Neural progenitor cell (in vitro differentiated cells): ENCODE data around the gene VAV3. TPM values are rescaled to one million over a fixed set of nuclear protein-coding genes. Genes with fewer than 3 reads are reported as not detected.

Experiments
- DNase-seq: peaks from one replicate; pipeline ENCODE4 v3.0.0-alpha.2; 2016; ENCODE audit warnings: low spot score
- H2AFZ ChIP-seq: fragments of 200-600 bp; sonication (generic); replicated peaks from 2 replicates; pipeline ENCODE4 v1.6.1; 2016; ENCODE audit warnings: antibody characterized with exemption
- H3F3A ChIP-seq: fragments of 200-600 bp; sonication (generic); 2 replicates; pipeline ENCODE4 v1.6.1; 2016; ENCODE audit warnings: antibody characterized with exemption, low read depth
- H3K27ac ChIP-seq: fragments of 200-600 bp; sonication (generic); 2 replicates; pipeline ENCODE4 v1.5.1; 2016; ENCODE audit warnings: mild to moderate bottlenecking
- H3K27me3 ChIP-seq: fragments of 200-600 bp; sonication (generic); 2 replicates; pipeline ENCODE4 v1.6.1; 2016; ENCODE audit warnings: mild to moderate bottlenecking, moderate library complexity
- H3K36me3 ChIP-seq: fragments of 200-600 bp; sonication (generic); 2 replicates; pipeline ENCODE4 v1.5.1; 2016
- H3K4me1 ChIP-seq: fragments of 200-600 bp; sonication (generic); 2 replicates; pipeline ENCODE4 v1.6.1; 2016; ENCODE audit warnings: mixed run types
- H3K4me2 ChIP-seq: fragments of 200-600 bp; sonication (generic); 2 replicates; pipeline ENCODE4 v1.6.1; 2016
- H3K4me3 ChIP-seq: fragments of 200-600 bp; sonication (generic); 2 replicates; pipeline ENCODE4 v1.5.1; 2016
- H3K79me2 ChIP-seq: fragments of 200-600 bp; sonication (generic); 2 replicates; pipeline ENCODE4 v1.6.1; 2016; ENCODE audit warnings: low read depth
- H3K9ac ChIP-seq: fragments of 200-600 bp; sonication (generic); 2 replicates; pipeline ENCODE4 v1.6.1; 2016
- H3K9me3 ChIP-seq: fragments of 200-600 bp; sonication (generic); 2 replicates; pipeline ENCODE4 v1.5.1; 2016; ENCODE audit warnings: low read depth
- H4K20me1 ChIP-seq: fragments of 200-600 bp; sonication (generic); 2 replicates; pipeline ENCODE4 v1.6.1; 2016; ENCODE audit warnings: low read depth
- H3K27ac Mint-ChIP-seq: 3 replicates; pipeline ENCODE4 v1.8.0; 2021; ENCODE audit warnings: mixed read lengths
- H3K27me3 Mint-ChIP-seq: 2 replicates; pipeline ENCODE4 v1.8.0; 2022; ENCODE audit warnings: low read depth, mild to moderate bottlenecking, inconsistent platforms, moderate library complexity, mixed read lengths; ENCODE audit not compliant: insufficient read depth
- H3K36me3 Mint-ChIP-seq: 3 replicates; pipeline ENCODE4 v1.8.0; 2021; ENCODE audit warnings: mixed read lengths
- H3K4me1 Mint-ChIP-seq: 3 replicates; pipeline ENCODE4 v1.8.0; 2021; ENCODE audit warnings: mixed read lengths
- H3K4me3 Mint-ChIP-seq: 3 replicates; pipeline ENCODE4 v1.8.0; 2021; ENCODE audit warnings: mild to moderate bottlenecking, moderate library complexity, mixed read lengths
- H3K9me3 Mint-ChIP-seq: 3 replicates; pipeline ENCODE4 v1.8.0; 2020; ENCODE audit warnings: mixed read lengths
- CTCF ChIP-seq: fragments of 200-600 bp; sonication (generic); IDR thresholded peaks from 2 replicates; pipeline ENCODE4 v1.5.1; 2017; ENCODE audit warnings: antibody characterized with exemption, mild to moderate bottlenecking
- EZH2 ChIP-seq: fragments of 200-600 bp; sonication (generic); IDR thresholded peaks from 2 replicates; pipeline ENCODE4 v1.6.1; 2017; ENCODE audit warnings: antibody characterized with exemption, mild to moderate bottlenecking, moderate library complexity
- EZH2phosphoT487 ChIP-seq: fragments of 200-600 bp; sonication (generic); IDR thresholded peaks from 2 replicates; pipeline ENCODE4 v1.6.1; 2017; ENCODE audit warnings: antibody characterized with exemption
- total RNA-seq: library from RNA; depleted of rRNA; stranded (reverse); fragments of >200 nt; gene quantifications from 2 replicates; pipeline ENCODE4 v1.2.3, GENCODE V29; 2015; ENCODE audit warnings: low replicate concordance

VAV3 gene
- total RNA-seq, 1 donor from 2014 or later = 1.7 TPM

- Histone ChIP-seq H3K4me3 (no peak overlapping the region), H3F3A (peaks cover 6% of the 10 kb centered on the region), H3K79me2 (no peaks in the 10 kb centered on the region), H3K9ac (no peak overlapping the region), H4K20me1 (no peaks in the 10 kb centered on the region), H3K27me3 (no peaks in the 10 kb centered on the region), H3K4me1 (peaks cover 14% of the 10 kb centered on the region), H3K4me2 (no peak overlapping the region), H3K27ac (no peak overlapping the region), H3K9me3 (no peaks in the 10 kb centered on the region), H3K36me3 (no peaks in the 10 kb centered on the region), H2AFZ (no peak overlapping the region)
- no peak for TF ChIP-seq EZH2phosphoT487
- TF ChIP-seq EZH2 = no peak
- TF ChIP-seq CTCF = no peak
- no peaks in the 10 kb centered on the region for H3K9me3 Mint-ChIP-seq
- no peak for DNase-seq
- no peaks in the 10 kb centered on the region for H3K27me3 Mint-ChIP-seq
- no peaks in the 10 kb centered on the region for H3K36me3 Mint-ChIP-seq
- H3K4me3 Mint-ChIP-seq = no peak overlapping the region
- H3K27ac Mint-ChIP-seq = no peak overlapping the region
- H3K4me1 Mint-ChIP-seq = peaks cover 17% of the 10 kb centered on the region
These were observed 32.9 kb upstream of the VAV3 start for GRCh38 chr1:107997866-107998265.

DNA sequence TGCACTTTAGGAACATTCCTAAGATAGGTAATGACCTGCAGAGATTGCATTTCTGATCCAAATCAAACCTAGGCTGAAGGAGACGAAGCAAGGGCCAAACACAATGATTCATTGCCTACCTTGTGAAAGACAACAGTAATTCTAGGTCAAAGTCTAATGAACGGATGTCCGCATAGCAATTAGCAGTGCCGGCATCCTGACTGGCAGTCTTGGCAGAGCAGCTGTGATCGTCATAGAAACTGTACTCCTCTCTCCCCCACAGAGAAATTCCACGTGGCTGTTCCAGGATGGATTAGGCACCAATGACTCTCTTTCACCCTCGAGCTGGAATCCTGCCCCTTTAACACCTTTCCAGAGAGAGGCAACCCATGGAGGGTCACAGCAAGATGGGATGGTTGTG lies 28.9 kb upstream of the VAV3 start:
- no peaks in the 10 kb centered on the region for H4K20me1 ChIP-seq
- no peak overlapping the region for H3K4me3 Mint-ChIP-seq
- no peaks in the 10 kb centered on the region for H3K4me1 ChIP-seq
- no peaks in the 10 kb centered on the region for H3K36me3 Mint-ChIP-seq
- no peaks in the 10 kb centered on the region for H3K27me3 ChIP-seq
- H3K79me2 ChIP-seq = no peaks in the 10 kb centered on the region
- no peak overlapping the region for H3K4me2 ChIP-seq
- TF ChIP-seq CTCF = no peak
- no peak for TF ChIP-seq EZH2
- TF ChIP-seq EZH2phosphoT487 = no peak
- H3K27me3 Mint-ChIP-seq = no peaks in the 10 kb centered on the region
- H3K9me3 Mint-ChIP-seq = no peaks in the 10 kb centered on the region
- no peaks in the 10 kb centered on the region for H3K9me3 ChIP-seq
- H3K27ac ChIP-seq = no peak overlapping the region
- H3K36me3 ChIP-seq = no peaks in the 10 kb centered on the region
- DNase-seq = no peak
- no peak overlapping the region for H2AFZ ChIP-seq
- no peak overlapping the region for H3K27ac Mint-ChIP-seq
- no peak overlapping the region for H3K9ac ChIP-seq
- no peaks in the 10 kb centered on the region for H3F3A ChIP-seq
- H3K4me3 ChIP-seq = no peak overlapping the region
- H3K4me1 Mint-ChIP-seq = peaks cover 8% of the 10 kb centered on the region

DNA sequence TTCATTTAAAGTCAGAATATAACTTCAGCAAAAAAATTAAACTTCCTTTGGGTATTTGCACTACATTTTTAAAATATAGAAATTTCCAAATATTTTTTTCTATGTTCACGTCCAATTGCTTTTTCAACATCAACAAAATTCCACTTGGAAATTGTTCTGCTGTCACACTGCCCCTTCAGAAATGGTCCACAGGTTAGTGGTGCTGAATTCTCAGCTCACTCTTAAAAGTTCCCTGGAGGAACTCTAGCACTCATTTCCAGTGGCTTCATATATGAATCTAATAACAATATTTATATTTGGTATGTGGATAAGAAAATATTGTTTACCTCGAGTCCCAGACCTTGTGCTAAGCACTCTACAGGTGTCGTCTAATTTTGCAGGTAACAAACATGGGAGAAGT lies 27.4 kb upstream of the VAV3 start:
- H3K4me3 Mint-ChIP-seq = no peak overlapping the region
- H3K4me1 Mint-ChIP-seq = peaks cover 8% of the 10 kb centered on the region
- no peaks in the 10 kb centered on the region for H3F3A ChIP-seq
- no peak overlapping the region for H3K27ac ChIP-seq
- DNase-seq = no peak
- H3K27me3 ChIP-seq = no peaks in the 10 kb centered on the region
- no peak overlapping the region for H3K27ac Mint-ChIP-seq
- H3K79me2 ChIP-seq = no peaks in the 10 kb centered on the region
- H3K4me1 ChIP-seq = no peaks in the 10 kb centered on the region
- H3K36me3 Mint-ChIP-seq = no peaks in the 10 kb centered on the region
- no peaks in the 10 kb centered on the region for H3K9me3 ChIP-seq
- H3K9ac ChIP-seq = no peak overlapping the region
- no peak overlapping the region for H3K4me3 ChIP-seq
- no peaks in the 10 kb centered on the region for H3K9me3 Mint-ChIP-seq
- no peak overlapping the region for H3K4me2 ChIP-seq
- H2AFZ ChIP-seq = no peak overlapping the region
- no peaks in the 10 kb centered on the region for H4K20me1 ChIP-seq
- peaks cover 4% of the 10 kb centered on the region for H3K27me3 Mint-ChIP-seq
- no peaks in the 10 kb centered on the region for H3K36me3 ChIP-seq
- no peak for TF ChIP-seq CTCF
- no peak for TF ChIP-seq EZH2phosphoT487
- no peak for TF ChIP-seq EZH2
